Skeletal muscle tissue (tissue), 4 donors: Measurements from ENCODE around the gene CHAT. TPM values are rescaled to one million over a fixed set of nuclear protein-coding genes. Genes with fewer than 3 reads are reported as not detected.

Experiments
- H3K27ac ChIP-seq: one replicate; pipeline ENCODE4 v1.7.0; 2013; ENCODE audit warnings: mild to moderate bottlenecking, low read depth, low read length, inconsistent platforms
- H3K27me3 ChIP-seq, 3 donors: one replicate each; pipeline ENCODE4 v1.7.0; 2013; ENCODE audit warnings: low read length in 3 of 3; ENCODE audit not compliant: control insufficient read depth in 3 of 3, insufficient read depth in 3 of 3
- H3K36me3 ChIP-seq, 3 donors: one replicate each; pipeline ENCODE4 v1.7.0; 2013; ENCODE audit warnings: low read length in 3 of 3; ENCODE audit not compliant: control insufficient read depth in 3 of 3, insufficient read depth in 3 of 3
- H3K4me1 ChIP-seq, 3 donors: one replicate each; pipeline ENCODE4 v1.7.0; 2013; ENCODE audit warnings: low read length in 3 of 3, mild to moderate bottlenecking in 3 of 3; ENCODE audit not compliant: control insufficient read depth in 3 of 3, insufficient read depth in 3 of 3
- H3K4me3 ChIP-seq, 3 donors: one replicate each; pipeline ENCODE4 v1.7.0; 2013; ENCODE audit warnings: low read length in 3 of 3
- H3K9ac ChIP-seq, 3 donors: one replicate each; pipeline ENCODE4 v1.7.0; 2013; ENCODE audit warnings: low read length in 3 of 3, mild to moderate bottlenecking in 3 of 3, moderate library complexity in 2 of 3, low read depth in 1 of 3
- H3K9me3 ChIP-seq, 3 donors: one replicate each; pipeline ENCODE4 v1.7.0; 2013; ENCODE audit warnings: low read length in 3 of 3; ENCODE audit not compliant: control insufficient read depth in 3 of 3
- total RNA-seq: library from RNA; depleted of rRNA; stranded (reverse); fragments of >200 nt; gene quantifications from one replicate; pipeline ENCODE4 v1.2.3, GENCODE V29; 2014
- donor health status: Osteomylitis.

CHAT gene
- total RNA-seq, 1 donor from 2014 or later = not detected

DNA sequence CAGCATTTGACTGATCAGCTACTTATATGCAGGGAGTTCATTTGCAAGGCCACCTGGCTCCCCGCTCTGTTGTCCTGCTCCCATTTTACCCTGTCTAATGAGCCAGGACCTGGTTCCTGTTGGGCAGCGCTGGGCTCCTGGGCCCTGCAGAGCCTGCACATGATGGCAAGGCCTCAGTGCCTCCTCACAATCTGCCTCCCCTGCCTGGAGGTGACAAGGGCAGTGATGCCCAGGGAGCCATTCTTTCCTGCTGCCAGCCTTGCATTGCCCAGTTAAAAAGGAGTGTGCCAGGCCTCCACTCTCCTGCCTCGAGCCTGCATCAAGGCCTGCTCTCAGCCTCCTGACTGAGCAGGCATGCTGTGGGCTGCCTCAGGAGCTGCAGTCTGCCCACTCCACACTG, 28.5 kb downstream of the CHAT start:
- Histone ChIP-seq H3K4me1 (no peaks in the 10 kb centered on the region), H3K36me3 (no peaks in the 10 kb centered on the region), H3K27me3 (peaks cover 20 to 44% (median 42%) of the 10 kb centered on the region in 3 donors)

GRCh38 chr10:49643241-49644034, 29.6 kb downstream of the CHAT start:
- Histone ChIP-seq H3K27ac (no peak overlapping the region), H3K27me3 (peaks cover 20 to 44% (median 41%) of the 10 kb centered on the region in 3 donors), H3K9ac (no peak overlapping the region), H3K36me3 (no peaks in the 10 kb centered on the region), H3K4me3 (no peak overlapping the region), H3K4me1 (no peaks in the 10 kb centered on the region), H3K9me3 (no peaks in the 10 kb centered on the region)

More for the DNA sequence above, 28.5 kb downstream of the CHAT start:
- H3K9ac ChIP-seq = no peak overlapping the region
- H3K9me3 ChIP-seq = no peaks in the 10 kb centered on the region
- H3K27ac ChIP-seq = no peak overlapping the region
- H3K4me3 ChIP-seq = no peak overlapping the region

- Histone ChIP-seq H3K4me3 (no peak overlapping the region), H3K27ac (no peak overlapping the region), H3K27me3 (peaks cover 24 to 44% (median 41%) of the 10 kb centered on the region in 3 donors), H3K9ac (no peak overlapping the region), H3K9me3 (no peaks in the 10 kb centered on the region), H3K4me1 (no peaks in the 10 kb centered on the region), H3K36me3 (no peaks in the 10 kb centered on the region)
Observed at GRCh38 chr10:49644035-49644646, 30.3 kb downstream of the CHAT start.

DNA sequence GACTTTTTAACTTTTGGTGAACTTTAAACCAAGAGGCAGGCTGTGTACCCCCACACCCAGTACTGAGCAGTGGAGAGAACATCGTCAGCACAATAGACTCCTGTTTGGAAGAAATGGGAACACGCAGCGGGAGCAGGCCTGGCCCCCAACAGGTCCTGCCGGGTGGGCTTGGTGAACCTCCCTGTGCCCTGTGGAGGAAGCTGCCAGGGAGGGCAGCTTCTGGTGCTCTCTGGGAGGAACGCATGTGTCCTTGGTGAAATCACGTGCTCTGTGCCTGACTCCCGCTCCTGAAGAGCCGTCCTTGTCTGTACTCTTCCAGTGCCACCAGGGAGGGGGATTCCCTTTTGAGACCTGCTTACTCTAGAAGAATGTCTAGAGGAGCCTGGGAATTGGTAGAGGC, 31.6 kb downstream of the CHAT start:
- no peaks in the 10 kb centered on the region for H3K36me3 ChIP-seq
- no peak overlapping the region for H3K9ac ChIP-seq
- no peak overlapping the region for H3K4me3 ChIP-seq
- H3K9me3 ChIP-seq = no peaks in the 10 kb centered on the region
- peaks cover 26 to 51% (median 41%) of the 10 kb centered on the region in 3 donors for H3K27me3 ChIP-seq
- no peak overlapping the region for H3K27ac ChIP-seq
- H3K4me1 ChIP-seq = no peaks in the 10 kb centered on the region

DNA sequence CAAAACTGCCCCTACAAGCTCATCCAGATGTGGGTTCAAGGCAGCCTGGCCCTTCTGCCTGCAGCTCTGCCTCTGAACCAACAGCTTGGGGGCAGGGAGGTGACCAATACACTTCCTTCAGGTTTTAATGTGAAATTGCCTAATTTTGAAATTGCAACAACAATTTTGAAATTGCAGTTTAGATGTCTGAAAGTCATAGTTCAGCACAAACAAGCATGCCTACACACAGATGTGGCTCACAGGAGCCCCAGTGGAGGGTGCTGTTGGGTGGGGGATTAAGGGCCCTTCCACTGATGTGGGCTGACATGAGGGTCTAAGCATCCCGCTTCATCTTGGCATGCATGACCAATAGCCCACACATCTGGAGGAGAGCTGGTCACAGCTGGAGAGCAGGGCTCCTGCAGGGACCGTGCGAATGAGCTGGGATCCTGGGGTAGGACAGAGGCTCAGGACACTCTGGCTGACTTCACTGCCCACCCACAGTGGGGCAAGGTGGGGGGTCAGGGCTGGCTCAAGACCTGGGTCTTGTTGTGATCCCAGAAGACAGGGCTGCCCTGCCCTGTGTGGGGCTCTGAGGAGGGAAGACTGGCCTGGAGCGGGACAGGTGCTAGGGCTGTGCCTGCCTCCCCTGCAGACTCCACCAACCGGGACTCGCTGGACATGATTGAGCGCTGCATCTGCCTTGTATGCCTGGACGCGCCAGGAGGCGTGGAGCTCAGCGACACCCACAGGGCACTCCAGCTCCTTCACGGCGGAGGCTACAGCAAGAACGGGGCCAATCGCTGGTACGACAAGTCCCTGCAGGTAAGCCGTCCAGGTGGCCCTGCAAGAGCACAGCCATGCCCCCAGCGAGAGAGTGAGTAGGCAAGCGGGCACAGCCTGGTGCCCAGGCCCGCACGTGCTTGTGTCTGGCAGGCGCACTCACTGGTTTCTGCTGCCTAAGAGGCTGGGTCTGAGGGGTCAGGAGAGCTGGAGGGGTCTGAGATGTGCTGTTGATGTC, 32.3 kb downstream of the CHAT start:
- Histone ChIP-seq H3K27ac (no peak overlapping the region), H3K4me1 (no peaks in the 10 kb centered on the region), H3K36me3 (no peaks in the 10 kb centered on the region), H3K9ac (no peak overlapping the region), H3K4me3 (no peak overlapping the region), H3K27me3 (peaks cover 30 to 55% (median 43%) of the 10 kb centered on the region in 3 donors), H3K9me3 (no peaks in the 10 kb centered on the region)

DNA sequence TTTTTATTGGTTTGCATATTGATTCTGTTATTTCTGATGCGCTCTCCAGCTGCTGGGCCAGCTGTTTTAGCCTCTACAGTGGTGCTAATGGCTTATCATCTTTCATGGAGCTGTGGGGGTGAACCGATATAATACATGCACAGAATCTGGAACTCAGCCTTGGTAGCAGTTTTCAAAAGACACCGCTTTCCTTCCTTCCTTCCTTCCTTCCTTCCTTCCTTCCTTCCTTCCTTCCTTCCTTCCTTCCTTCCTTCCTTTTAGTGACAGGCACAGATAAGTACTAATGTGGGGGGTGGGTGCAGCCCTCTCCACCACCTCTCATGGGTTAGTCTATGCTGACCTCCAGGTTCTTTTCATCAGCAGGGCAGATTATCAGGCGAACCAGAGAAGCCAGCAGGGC, 33.7 kb downstream of the CHAT start:
- no peak overlapping the region for H3K27ac ChIP-seq
- peaks cover 26 to 48% (median 39%) of the 10 kb centered on the region in 3 donors for H3K27me3 ChIP-seq
- no peak overlapping the region for H3K9ac ChIP-seq
- no peaks in the 10 kb centered on the region for H3K4me1 ChIP-seq
- no peaks in the 10 kb centered on the region for H3K9me3 ChIP-seq
- no peak overlapping the region for H3K4me3 ChIP-seq
- H3K36me3 ChIP-seq = no peaks in the 10 kb centered on the region

- peaks cover 20 to 44% (median 32%) of the 10 kb centered on the region in 3 donors for H3K27me3 ChIP-seq
Observed at GRCh38 chr10:49647985-49648795, 34.4 kb downstream of the CHAT start.

GRCh38 chr10:49649294-49649693, 35.5 kb downstream of the CHAT start:
- Histone ChIP-seq H3K27me3 (peaks cover 15 to 34% (median 31%) of the 10 kb centered on the region in 3 donors), H3K27ac (no peak overlapping the region), H3K9ac (no peak overlapping the region), H3K4me1 (no peaks in the 10 kb centered on the region), H3K9me3 (no peaks in the 10 kb centered on the region), H3K4me3 (no peak overlapping the region), H3K36me3 (no peaks in the 10 kb centered on the region)

More at GRCh38 chr10:49647985-49648795, 34.4 kb downstream of the CHAT start:
- Histone ChIP-seq H3K4me1 (no peaks in the 10 kb centered on the region), H3K27ac (no peak overlapping the region), H3K4me3 (no peak overlapping the region), H3K36me3 (no peaks in the 10 kb centered on the region), H3K9me3 (no peaks in the 10 kb centered on the region), H3K9ac (no peak overlapping the region)
